KMS-11 (cell line): Measurements from ENCODE around the gene CAMTA2.

Experiments used
- H2AFZ ChIP-seq: fragments of 200-600 bp; sonication (generic); 2 replicates; pipeline ENCODE4 v1.6.1; 2016; ENCODE audit warnings: antibody characterized with exemption, mixed run types, low read depth
- H3K27ac ChIP-seq: fragments of 200-600 bp; sonication (generic); 2 replicates; pipeline ENCODE4 v1.6.1; 2016; ENCODE audit warnings: mild to moderate bottlenecking, mixed run types
- H3K27me3 ChIP-seq: fragments of 200-600 bp; sonication (generic); 2 replicates; pipeline ENCODE4 v1.6.1; 2017; ENCODE audit warnings: mild to moderate bottlenecking, low read depth, mixed run types, moderate library complexity; ENCODE audit not compliant: insufficient read depth
- H3K36me3 ChIP-seq: fragments of 200-600 bp; sonication (generic); 2 replicates; pipeline ENCODE4 v1.6.1; 2017; ENCODE audit warnings: mild to moderate bottlenecking, mixed run types; ENCODE audit not compliant: insufficient read depth
- H3K4me1 ChIP-seq: fragments of 200-600 bp; sonication (generic); 2 replicates; pipeline ENCODE4 v1.6.1; 2016; ENCODE audit warnings: mild to moderate bottlenecking, low read depth, mixed run types; ENCODE audit not compliant: poor library complexity, severe bottlenecking
- H3K4me2 ChIP-seq: fragments of 200-600 bp; sonication (generic); 2 replicates; pipeline ENCODE4 v1.7.0; 2016; ENCODE audit warnings: mild to moderate bottlenecking, mixed run types
- H3K4me3 ChIP-seq: fragments of 200-600 bp; sonication (generic); IDR thresholded peaks from 2 replicates; pipeline ENCODE4 v1.6.1; 2017; ENCODE audit warnings: low read depth, low read length, mixed read lengths; ENCODE audit not compliant: insufficient read depth
- H3K79me2 ChIP-seq: fragments of 200-600 bp; sonication (generic); 2 replicates; pipeline ENCODE4 v1.6.1; 2016; ENCODE audit warnings: low read depth, mixed run types; ENCODE audit not compliant: insufficient read depth
- H3K9ac ChIP-seq: fragments of 200-600 bp; sonication (generic); 2 replicates; pipeline ENCODE4 v1.6.1; 2016; ENCODE audit warnings: mild to moderate bottlenecking, mixed run types
- H4K20me1 ChIP-seq: fragments of 200-600 bp; sonication (generic); 2 replicates; pipeline ENCODE4 v1.6.1; 2016; ENCODE audit warnings: mild to moderate bottlenecking, mixed run types; ENCODE audit not compliant: insufficient read depth
- CTCF ChIP-seq: fragments of 200-600 bp; sonication (generic); conservative IDR thresholded peaks from 2 replicates; pipeline ENCODE4 v1.6.1; 2017; ENCODE audit warnings: low read depth, mild to moderate bottlenecking, antibody characterized with exemption, low read length, moderate library complexity, mixed read lengths

Gene CAMTA2

GRCh38 chr17:5011928-5012327 is 24.5 kb upstream of the CAMTA2 start:
- Histone ChIP-seq H3K27me3 (no peaks in the 10 kb centered on the region), H3K4me1 (no peaks in the 10 kb centered on the region), H3K4me2 (no peak overlapping the region), H3K79me2 (no peaks in the 10 kb centered on the region), H4K20me1 (no peaks in the 10 kb centered on the region), H3K9ac (no peak overlapping the region), H2AFZ (no peak overlapping the region), H3K4me3 (no peak overlapping the region), H3K27ac (no peak overlapping the region), H3K36me3 (no peaks in the 10 kb centered on the region)
- TF ChIP-seq CTCF = no peak

DNA sequence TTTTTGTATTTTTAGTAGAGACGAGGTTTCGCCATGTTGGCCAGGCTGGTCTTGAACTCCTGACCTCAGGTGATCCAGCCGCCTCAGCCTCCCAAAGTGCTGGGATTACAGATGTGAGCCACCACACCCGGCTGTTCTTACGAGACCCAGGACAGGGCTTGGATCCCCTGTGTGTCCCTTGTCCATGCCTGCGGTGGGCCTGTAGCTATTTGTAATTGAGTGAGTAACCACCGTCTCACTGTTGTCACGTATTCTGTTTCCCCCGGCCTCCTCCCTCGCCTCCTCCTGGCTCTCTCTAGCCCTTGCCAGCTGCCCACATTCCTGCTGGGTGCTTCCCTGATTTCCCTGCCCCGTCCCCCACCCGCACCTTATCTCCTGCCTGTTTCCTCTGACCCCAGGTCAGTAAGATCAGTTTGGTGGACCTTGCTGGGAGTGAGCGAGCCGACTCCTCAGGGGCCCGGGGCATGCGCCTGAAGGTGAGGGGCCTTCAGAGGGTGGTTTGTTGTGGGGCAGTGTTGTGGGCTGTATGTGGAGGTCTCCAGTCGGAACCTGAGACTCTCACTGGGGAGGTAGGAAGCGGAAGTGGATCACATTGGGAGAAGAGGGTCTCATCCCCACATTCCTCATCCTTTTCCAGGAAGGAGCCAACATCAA is 15.9 kb upstream of the CAMTA2 start:
- no peak overlapping the region for H2AFZ ChIP-seq
- H3K4me1 ChIP-seq = no peaks in the 10 kb centered on the region
- no peaks in the 10 kb centered on the region for H3K79me2 ChIP-seq
- H3K4me3 ChIP-seq = no peak overlapping the region
- H3K27ac ChIP-seq = no peak overlapping the region
- no peaks in the 10 kb centered on the region for H4K20me1 ChIP-seq
- no peak overlapping the region for H3K9ac ChIP-seq
- H3K27me3 ChIP-seq = no peaks in the 10 kb centered on the region
- TF ChIP-seq CTCF = no peak
- no peaks in the 10 kb centered on the region for H3K36me3 ChIP-seq
- H3K4me2 ChIP-seq = no peak overlapping the region

DNA sequence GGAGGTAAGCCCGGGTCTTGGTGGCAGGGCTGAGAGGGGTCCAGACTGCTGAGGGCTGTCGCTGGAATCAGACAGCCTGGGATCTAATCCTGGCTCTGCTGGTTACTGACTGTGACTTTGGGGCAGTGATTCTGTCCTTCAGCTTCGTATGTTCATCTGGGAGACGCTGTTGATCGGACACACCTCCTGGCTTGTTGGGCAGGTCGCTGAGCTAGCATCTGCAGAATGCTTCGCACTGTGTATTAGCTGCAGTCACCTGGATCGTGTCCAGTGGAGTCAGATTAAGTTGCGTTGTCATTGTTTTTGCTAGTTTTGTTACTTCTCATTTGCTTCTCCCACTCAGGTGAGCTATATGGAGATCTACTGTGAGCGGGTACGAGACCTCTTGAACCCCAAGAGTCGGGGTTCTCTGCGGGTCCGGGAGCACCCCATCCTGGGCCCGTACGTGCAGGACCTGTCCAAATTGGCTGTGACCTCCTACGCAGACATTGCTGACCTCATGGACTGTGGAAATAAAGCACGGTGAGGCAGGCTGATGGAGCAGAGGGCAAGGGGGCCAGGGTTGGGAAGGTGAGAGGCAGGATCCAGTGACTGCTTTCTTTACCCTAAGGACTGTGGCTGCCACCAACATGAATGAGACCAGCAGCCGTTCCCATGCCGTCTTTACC is 14.8 kb upstream of the CAMTA2 start:
- no peak overlapping the region for H3K27ac ChIP-seq
- H2AFZ ChIP-seq = no peak overlapping the region
- H3K4me3 ChIP-seq = no peak overlapping the region
- no peaks in the 10 kb centered on the region for H3K4me1 ChIP-seq
- H3K27me3 ChIP-seq = no peaks in the 10 kb centered on the region
- no peak overlapping the region for H3K9ac ChIP-seq
- no peak overlapping the region for H3K4me2 ChIP-seq
- TF ChIP-seq CTCF = no peak
- H3K79me2 ChIP-seq = no peaks in the 10 kb centered on the region
- H4K20me1 ChIP-seq = no peaks in the 10 kb centered on the region
- no peaks in the 10 kb centered on the region for H3K36me3 ChIP-seq

GRCh38 chr17:5000237-5000639 is 12.8 kb upstream of the CAMTA2 start:
- Histone ChIP-seq H3K27me3 (no peaks in the 10 kb centered on the region), H3K79me2 (no peaks in the 10 kb centered on the region), H2AFZ (no peak overlapping the region), H3K27ac (no peak overlapping the region), H3K36me3 (no peaks in the 10 kb centered on the region), H3K4me3 (no peak overlapping the region), H3K4me1 (no peaks in the 10 kb centered on the region), H3K4me2 (no peak overlapping the region), H4K20me1 (no peaks in the 10 kb centered on the region), H3K9ac (no peak overlapping the region)
- no peak for TF ChIP-seq CTCF
